K562 (cell line): ENCODE data around the gene KANK2. TPM values are rescaled to one million over a fixed set of nuclear protein-coding genes. Genes with fewer than 3 reads are reported as not detected.
A peak's percentile ranks its signal among the peaks of the same experiment; 100 is the strongest.

Source experiments
- NFYB ChIP-seq: IDR thresholded peaks from 2 replicates; pipeline ENCODE4 v1.6.1; 2011; ENCODE audit warnings: mild to moderate bottlenecking, moderate library complexity; ENCODE audit not compliant: insufficient read length; ENCODE audit errors: extremely low read depth
- REST ChIP-seq, 2 experiments: fragments of 450-650 bp; formaldehyde crosslinking in 1 of 2; IDR thresholded peaks; 2 replicates each; pipeline versions ENCODE4 v1.4.0 to v1.6.1; 2014 to 2020; ENCODE audit warnings: mild to moderate bottlenecking in 2 of 2, borderline replicate concordance in 1 of 2, low read depth in 1 of 2
- ZKSCAN3 ChIP-seq: fragments of 250-450 bp; sonication (Bioruptor Pico); IDR thresholded peaks from 2 replicates; pipeline ENCODE4 v1.4.0; 2020
- polyA plus RNA-seq, 8 experiments: library from polyadenylated mRNA; depleted of rRNA in 4 of 8; stranded (reverse) in 5 of 8; unstranded in 3 of 8; fragments of >200 nt; fragmentation: Nextera tagmentation in 2 of 8; fragmentation: Illumina TruSeq in 1 of 8; extraction: Ambion mirVana in 2 of 8; extraction: Trizol in 1 of 8; gene quantifications; 2 replicates each; pipeline versions ENCODE4 v1.2.1 to v1.2.3, GENCODE V29; 2011 to 2014; ENCODE audit warnings: inconsistent platforms in 1 of 8, missing spikeins in 1 of 8
- total RNA-seq, 7 experiments: library from RNA; depleted of rRNA in 6 of 7; stranded (reverse); fragments of >200 nt in 6 of 7; fragmentation: Illumina TruSeq in 2 of 7; extraction: Trizol in 2 of 7; gene quantifications; 2 replicates each; pipeline versions ENCODE4 v1.2.1 to v1.2.3, GENCODE V29; 2011 to 2021; ENCODE audit warnings: low replicate concordance in 1 of 7

Gene KANK2
- total and polyA plus RNA-seq, 9 of the 15 experiments (the other 6 are each of a cell fraction or from before 2014, with no cell fraction given): 4.4 to 47.8 (median 21.3) TPM

- TF ChIP-seq REST (IDR thresholded peaks at IDR 0.05; ENCODE audit: borderline replicate concordance) (0 out of 2 replicates have a peak, but pooled peaks have one; percentile 14), REST (CRISPR knock-in tag; IDR thresholded peaks at IDR 0.05; ENCODE audit: low read depth) (no peak), ZKSCAN3 (CRISPR knock-in tag) (no peak), NFYB (peak; percentile 67)
Observed at GRCh38 chr19:11191273-11191755, 6.0 kb downstream of the KANK2 start (continued).
